Left lung (tissue), 10 donors: ENCODE data around the gene SOHLH2. TPM values are rescaled to one million over a fixed set of nuclear protein-coding genes. Genes with fewer than 3 reads are reported as not detected.
A peak's percentile ranks its signal among the peaks of the same experiment; 100 is the strongest.

Experiments used
- ATAC-seq: fragments of 200-7000 bp; cut with Tn5 transposase; one replicate; pipeline ENCODE4 v1.9.1; 2020; ENCODE audit warnings: moderate library complexity
- DNase-seq, 4 donors: peaks; one replicate each; pipeline ENCODE4 v3.0.0-alpha.2; 2013 to 2020
- H3K27ac ChIP-seq, 2 donors: fragments of 200-600 bp; sonication (generic) in 1 of 2; one replicate each; pipeline versions ENCODE4 v1.5.0 to v1.8.0; 2020 to 2021
- H3K27me3 ChIP-seq, 2 donors: fragments of 200-600 bp; sonication (generic) in 1 of 2; one replicate each; pipeline versions ENCODE4 v1.5.0 to v1.8.0; 2020 to 2021
- H3K36me3 ChIP-seq, 2 donors: fragments of 200-600 bp; sonication (generic) in 1 of 2; one replicate each; pipeline versions ENCODE4 v1.5.0 to v1.8.0; 2020 to 2021
- H3K4me1 ChIP-seq, 2 donors: fragments of 200-600 bp; one replicate each; pipeline ENCODE4 v1.8.0; 2021
- H3K4me3 ChIP-seq, 2 donors: fragments of 200-600 bp; sonication (generic) in 1 of 2; one replicate each; pipeline versions ENCODE4 v1.5.0 to v1.8.0; 2020 to 2021; ENCODE audit warnings: mild to moderate bottlenecking in 1 of 2
- H3K9me3 ChIP-seq, 2 donors: fragments of 200-600 bp; sonication (generic) in 1 of 2; one replicate each; pipeline versions ENCODE4 v1.5.0 to v1.8.0; 2020 to 2021
- intact Hi-C, 2 donors: fragments of 100-400 bp; cut with DNase I; formaldehyde crosslinking; loops; one replicate each; pipeline versions ENCODE4 v1.11.2 to v1.14.2; 2022
- polyA plus RNA-seq, 6 donors: library from polyadenylated mRNA; unstranded; fragments of 120-200 nt; gene quantifications; one replicate each; pipeline ENCODE4 v1.2.1, GENCODE V29; 2013; ENCODE audit not compliant: insufficient read length in 6 of 6
- total RNA-seq, 2 donors: library from RNA; stranded (reverse); fragmentation: NEBNext Ultra II Directional; extraction: Animal tissue kit (Norgen Biotek cat#: 25700); gene quantifications; one replicate each; pipeline ENCODE4 v1.2.1, GENCODE V29; 2021
- TF ChIP-seq, protein P1 (sequence below), 2 donors: fragments of 200-600 bp; sonication (generic) in 1 of 2; IDR thresholded peaks; one replicate each; pipeline versions ENCODE4 v1.5.0 to v1.8.0; 2021; ENCODE audit warnings: antibody characterized with exemption in 2 of 2
- donor health status: DM: no; HTN: yes; CAD: no.
- donor health status: DM: no; HTN: no; CAD: no.

The SOHLH2 gene
- total and polyA plus RNA-seq, 8 donors: 0.29 to 4.8 (median 2.0) TPM; not detected in 1

DNA sequence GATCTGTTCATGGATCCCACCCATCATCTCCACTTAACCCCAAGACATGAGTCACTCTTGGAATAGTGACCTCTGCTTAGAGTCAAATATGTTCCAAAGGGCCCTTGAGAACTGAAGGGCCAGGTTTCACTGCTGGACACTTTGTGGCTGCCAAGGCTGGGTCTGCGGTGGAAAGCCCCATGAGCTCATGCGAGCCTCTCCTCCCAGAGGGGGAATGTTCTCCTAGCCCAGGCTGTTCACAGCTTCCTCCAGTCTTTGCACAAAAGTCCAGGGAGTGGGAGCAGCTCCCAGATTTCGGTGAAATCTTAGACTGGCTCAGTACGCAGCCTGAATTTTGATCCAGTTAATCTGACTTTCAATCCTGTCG is 82.4 kb downstream of the SOHLH2 start:
- Histone ChIP-seq H3K36me3 (no peaks in the 10 kb centered on the region), H3K27me3 (peaks cover 15 to 39% of the 10 kb centered on the region in 2 donors), H3K4me1 (peaks cover 0 to 4% of the 10 kb centered on the region in 2 donors), H3K9me3 (no peaks in the 10 kb centered on the region), H3K27ac (no peak overlapping the region), H3K4me3 (no peak overlapping the region)
- ATAC-seq: peak; percentile 93
- DNase-seq: peak in 3 of 4 donors; percentile 44 to 81 (median 78)
- TF ChIP-seq, protein P1, sequence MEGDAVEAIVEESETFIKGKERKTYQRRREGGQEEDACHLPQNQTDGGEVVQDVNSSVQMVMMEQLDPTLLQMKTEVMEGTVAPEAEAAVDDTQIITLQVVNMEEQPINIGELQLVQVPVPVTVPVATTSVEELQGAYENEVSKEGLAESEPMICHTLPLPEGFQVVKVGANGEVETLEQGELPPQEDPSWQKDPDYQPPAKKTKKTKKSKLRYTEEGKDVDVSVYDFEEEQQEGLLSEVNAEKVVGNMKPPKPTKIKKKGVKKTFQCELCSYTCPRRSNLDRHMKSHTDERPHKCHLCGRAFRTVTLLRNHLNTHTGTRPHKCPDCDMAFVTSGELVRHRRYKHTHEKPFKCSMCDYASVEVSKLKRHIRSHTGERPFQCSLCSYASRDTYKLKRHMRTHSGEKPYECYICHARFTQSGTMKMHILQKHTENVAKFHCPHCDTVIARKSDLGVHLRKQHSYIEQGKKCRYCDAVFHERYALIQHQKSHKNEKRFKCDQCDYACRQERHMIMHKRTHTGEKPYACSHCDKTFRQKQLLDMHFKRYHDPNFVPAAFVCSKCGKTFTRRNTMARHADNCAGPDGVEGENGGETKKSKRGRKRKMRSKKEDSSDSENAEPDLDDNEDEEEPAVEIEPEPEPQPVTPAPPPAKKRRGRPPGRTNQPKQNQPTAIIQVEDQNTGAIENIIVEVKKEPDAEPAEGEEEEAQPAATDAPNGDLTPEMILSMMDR (IDR thresholded peaks at IDR 0.05): no peak
- intact Hi-C loops: no loop called here

DNA sequence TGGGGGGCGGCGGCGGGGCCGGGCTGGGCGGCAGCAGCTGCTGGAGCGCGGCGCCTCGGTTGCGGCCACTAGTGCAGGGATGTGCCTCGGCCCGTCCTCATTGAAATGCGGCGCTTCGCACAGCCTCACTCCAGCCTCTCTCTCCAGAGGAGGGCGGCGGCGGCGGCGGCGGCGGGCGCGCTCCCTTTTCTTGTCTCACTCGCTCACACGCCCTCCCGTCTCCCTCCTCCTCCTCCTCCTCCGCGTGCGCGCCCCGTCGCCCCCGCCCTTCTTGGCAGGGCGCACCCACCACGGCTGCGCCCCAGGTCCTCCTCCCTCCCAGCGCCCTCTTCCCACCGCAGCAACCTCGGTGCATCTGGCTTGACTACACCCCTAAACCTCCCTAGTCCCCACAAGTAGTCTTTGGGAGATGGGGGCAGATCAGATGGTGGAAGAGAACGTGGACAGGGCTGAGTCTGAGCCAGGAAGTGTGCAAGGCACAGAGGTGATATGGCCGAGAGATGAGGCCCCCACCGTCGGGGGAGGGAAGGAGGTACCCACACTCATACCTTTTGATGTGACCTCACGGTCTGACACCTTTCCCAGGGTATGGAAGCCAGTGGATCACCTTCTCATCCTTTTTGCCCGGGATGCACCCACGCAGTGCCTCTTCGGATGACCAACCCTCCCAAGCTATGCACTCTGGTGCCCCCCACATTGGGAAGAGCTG is 83.0 kb downstream of the SOHLH2 start, which contains the start of gene DCLK1:
TSS of gene DCLK1 (minus strand) at position 161 of the 709 bp plus-strand sequence.
- peak; percentile 67 for ATAC-seq
- intact Hi-C loops: no loop called here

DNA sequence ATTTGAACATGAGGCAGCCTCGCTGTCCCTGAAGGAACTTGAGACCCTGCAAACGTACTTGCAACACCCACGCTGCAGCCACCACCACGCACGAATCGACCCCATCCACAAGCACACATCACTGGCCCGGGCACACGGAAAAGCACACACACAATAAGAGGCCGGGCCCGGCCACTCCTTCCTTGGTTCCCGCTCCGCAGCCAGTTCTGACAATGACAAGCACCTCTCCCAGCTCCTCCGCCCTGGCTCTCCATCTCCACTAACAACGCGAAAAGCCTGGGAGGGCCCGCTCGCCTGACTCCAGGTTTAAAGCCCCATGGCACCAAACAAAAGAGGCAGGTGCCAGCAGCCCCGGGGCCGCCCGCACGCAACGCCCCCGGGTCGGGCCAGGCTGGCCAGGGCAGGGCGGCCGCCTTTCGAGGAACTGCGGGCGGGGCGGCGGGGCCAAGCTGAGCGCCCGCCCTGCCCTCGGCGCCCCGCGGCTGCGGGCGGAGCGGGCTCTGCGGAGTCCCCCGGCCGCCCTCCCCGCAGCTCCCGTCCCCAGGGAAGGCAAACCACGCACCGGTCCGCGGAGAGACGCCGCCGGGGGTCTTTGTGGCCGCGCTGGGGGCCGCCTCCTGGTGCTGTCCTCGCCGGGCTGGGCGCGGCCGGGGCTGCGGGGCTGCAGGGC is 83.7 kb downstream of the SOHLH2 start:
- H3K4me1 ChIP-seq: peaks cover 0 to 4% of the 10 kb centered on the region in 2 donors
- DNase-seq (peak in 2 of 4 donors; percentile 49 to 76), ATAC-seq (peak; percentile 49)
- intact Hi-C loops: no loop called here
- no peaks in the 10 kb centered on the region for H3K36me3 ChIP-seq
- TF ChIP-seq, protein P1 (IDR thresholded peaks at IDR 0.05): no peak
- no peaks in the 10 kb centered on the region for H3K9me3 ChIP-seq
- H3K27me3 ChIP-seq: peaks cover 15 to 40% of the 10 kb centered on the region in 2 donors
- H3K27ac ChIP-seq: no peak overlapping the region
- peak overlapping the region; percentile 19 to 35 for H3K4me3 ChIP-seq

More for the DNA sequence above, 83.0 kb downstream of the SOHLH2 start, which contains the start of gene DCLK1:
- Histone ChIP-seq H3K9me3 (no peaks in the 10 kb centered on the region), H3K36me3 (no peaks in the 10 kb centered on the region), H3K4me1 (peaks cover 0 to 4% of the 10 kb centered on the region in 2 donors), H3K27me3 (peaks cover 15 to 39% of the 10 kb centered on the region in 2 donors), H3K27ac (no peak within 1 kb of the TSS), H3K4me3 (peak within 1 kb of the TSS; percentile 19 to 35)
- TF ChIP-seq, protein P1 (IDR thresholded peaks at IDR 0.05): no peak
- DNase-seq: peak in 3 of 4 donors; percentile 47 to 82 (median 55)

DNA sequence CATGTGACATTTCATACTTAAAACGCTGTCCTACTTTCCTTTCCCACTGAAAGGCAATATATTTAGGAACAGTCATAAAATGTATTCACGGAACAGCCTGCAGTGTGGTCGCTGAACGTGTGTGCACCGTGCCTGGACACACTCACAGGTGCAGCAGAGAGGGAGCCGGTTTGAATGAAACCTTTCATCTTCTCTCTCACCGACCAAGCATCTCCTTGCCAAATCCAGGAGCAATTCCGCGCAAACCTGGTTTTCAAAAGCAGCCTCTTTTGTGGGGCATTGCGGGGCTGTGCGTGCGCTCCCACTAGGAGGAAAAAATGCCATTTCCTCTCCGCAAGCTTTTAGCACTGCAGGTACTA is 84.2 kb downstream of the SOHLH2 start:
- Histone ChIP-seq H3K9me3 (no peaks in the 10 kb centered on the region), H3K4me1 (peaks cover 0 to 4% of the 10 kb centered on the region in 2 donors), H3K36me3 (no peaks in the 10 kb centered on the region), H3K27me3 (peaks cover 15 to 45% of the 10 kb centered on the region in 2 donors), H3K4me3 (peak overlapping the region; percentile 19 to 35), H3K27ac (no peak overlapping the region)
- intact Hi-C loops: no loop called here
- TF ChIP-seq, protein P1 (IDR thresholded peaks at IDR 0.05): no peak
- no peak for ATAC-seq
- DNase-seq: no peak

- Histone ChIP-seq H3K36me3 (no peaks in the 10 kb centered on the region), H3K4me3 (no peak overlapping the region), H3K4me1 (peaks cover under 1 to 4% of the 10 kb centered on the region in 2 donors), H3K27me3 (peaks cover 15 to 47% of the 10 kb centered on the region in 2 donors), H3K9me3 (no peaks in the 10 kb centered on the region), H3K27ac (no peak overlapping the region)
- ATAC-seq (no peak), DNase-seq (no peak)
- TF ChIP-seq, protein P1 (IDR thresholded peaks at IDR 0.05): no peak
- intact Hi-C loops: no loop called here
Observed at GRCh38 chr13:36129539-36129938, 84.8 kb downstream of the SOHLH2 start.
